Liver (tissue), 9 donors: ENCODE data around the gene CCDC54. TPM values are rescaled to one million over a fixed set of nuclear protein-coding genes. Genes with fewer than 3 reads are reported as not detected.
A peak's percentile ranks its signal among the peaks of the same experiment; 100 is the strongest.

Experiments used
- DNase-seq: peaks from one replicate; pipeline ENCODE4 v3.0.0-alpha.2; 2017; ENCODE audit warnings: low spot score
- H3K27ac ChIP-seq, 2 donors: one replicate each; pipeline ENCODE4 v1.7.0; 2013; ENCODE audit warnings: inconsistent platforms in 2 of 2, low read length in 2 of 2, control low read depth in 1 of 2, low read depth in 1 of 2, mild to moderate bottlenecking in 1 of 2
- H3K27me3 ChIP-seq, 4 donors: one replicate each; pipeline versions ENCODE4 v1.6.1 to v1.7.0; 2013; ENCODE audit warnings: low read length in 3 of 4, inconsistent platforms in 1 of 4, mild to moderate bottlenecking in 1 of 4, moderate library complexity in 1 of 4; ENCODE audit not compliant: control insufficient read depth in 4 of 4, insufficient read depth in 4 of 4
- H3K36me3 ChIP-seq, 4 donors: one replicate each; pipeline versions ENCODE4 v1.6.1 to v1.7.0; 2013; ENCODE audit warnings: low read length in 3 of 4, mild to moderate bottlenecking in 3 of 4, low read depth in 1 of 4, moderate library complexity in 1 of 4; ENCODE audit not compliant: control insufficient read depth in 4 of 4, insufficient read depth in 3 of 4
- H3K4me1 ChIP-seq, 4 donors: one replicate each; pipeline versions ENCODE4 v1.6.1 to v1.7.0; 2013; ENCODE audit warnings: low read length in 3 of 4, mild to moderate bottlenecking in 3 of 4, moderate library complexity in 1 of 4; ENCODE audit not compliant: control insufficient read depth in 4 of 4, insufficient read depth in 4 of 4
- H3K4me3 ChIP-seq, 3 donors: one replicate each; pipeline versions ENCODE4 v1.6.1 to v1.7.0; 2013; ENCODE audit warnings: low read length in 3 of 3, control low read depth in 1 of 3, low read depth in 1 of 3, mild to moderate bottlenecking in 1 of 3
- H3K9ac ChIP-seq, 2 donors: one replicate each; pipeline ENCODE4 v1.7.0; 2013; ENCODE audit warnings: low read length in 2 of 2, mild to moderate bottlenecking in 2 of 2, moderate library complexity in 2 of 2, control low read depth in 1 of 2, low read depth in 1 of 2
- H3K9me3 ChIP-seq, 4 donors: one replicate each; pipeline versions ENCODE4 v1.6.1 to v1.7.0; 2013; ENCODE audit warnings: low read length in 3 of 4; ENCODE audit not compliant: control insufficient read depth in 4 of 4
- ATF3 ChIP-seq: IDR thresholded peaks from 2 replicates; pipeline ENCODE4 v1.6.1; 2016; ENCODE audit warnings: antibody characterized with exemption
- CTCF ChIP-seq: fragments of 150-350 bp; IDR thresholded peaks from 2 replicates; pipeline ENCODE4 v1.5.1; 2017; ENCODE audit warnings: improper control_type of control experiment, low read depth, low read length; ENCODE audit not compliant: missing input control
- EGR1 ChIP-seq, 2 donors: IDR thresholded peaks; 2 replicates each; pipeline ENCODE4 v1.6.1; 2016 to 2018; ENCODE audit warnings: antibody characterized with exemption in 2 of 2, low read depth in 2 of 2
- FOXA1 ChIP-seq: IDR thresholded peaks from 2 replicates; pipeline ENCODE4 v1.6.1; 2016; ENCODE audit warnings: antibody characterized with exemption
- GABPA ChIP-seq, 2 donors: IDR thresholded peaks in 1 of 2; conservative IDR thresholded peaks in 1 of 2; 2 replicates each; pipeline ENCODE4 v1.6.1; 2016; ENCODE audit warnings: antibody characterized with exemption in 2 of 2, mild to moderate bottlenecking in 1 of 2, moderate library complexity in 1 of 2
- HNF4A ChIP-seq, 2 donors: conservative IDR thresholded peaks; 2 replicates each; pipeline ENCODE4 v1.6.1; 2016; ENCODE audit warnings: antibody characterized with exemption in 2 of 2, mild to moderate bottlenecking in 2 of 2
- JUND ChIP-seq, 2 donors: IDR thresholded peaks; 2 replicates each; pipeline ENCODE4 v1.6.1; 2016; ENCODE audit warnings: antibody characterized with exemption in 2 of 2
- MAX ChIP-seq: IDR thresholded peaks from 2 replicates; pipeline ENCODE4 v1.6.1; 2016; ENCODE audit warnings: antibody characterized with exemption
- NR2F2 ChIP-seq: IDR thresholded peaks from 2 replicates; pipeline ENCODE4 v1.6.1; 2016; ENCODE audit warnings: antibody characterized with exemption
- RAD21 ChIP-seq, 2 donors: IDR thresholded peaks; 2 replicates each; pipeline ENCODE4 v1.6.1; 2016; ENCODE audit warnings: antibody characterized with exemption in 2 of 2, mild to moderate bottlenecking in 2 of 2
- RXRA ChIP-seq, 2 donors: IDR thresholded peaks; 2 replicates each; pipeline ENCODE4 v1.6.1; 2017 to 2018; ENCODE audit warnings: antibody characterized with exemption in 2 of 2, mild to moderate bottlenecking in 1 of 2
- SP1 ChIP-seq: IDR thresholded peaks from 2 replicates; pipeline ENCODE4 v1.6.1; 2018; ENCODE audit warnings: antibody characterized with exemption, mild to moderate bottlenecking
- TAF1 ChIP-seq: conservative IDR thresholded peaks from 2 replicates; pipeline ENCODE4 v1.6.1; 2016; ENCODE audit warnings: antibody characterized with exemption, mild to moderate bottlenecking
- YY1 ChIP-seq: IDR thresholded peaks from 2 replicates; pipeline ENCODE4 v1.6.1; 2016; ENCODE audit warnings: antibody characterized with exemption, mild to moderate bottlenecking
- ZBTB33 ChIP-seq: IDR thresholded peaks from 2 replicates; pipeline ENCODE4 v1.6.1; 2016; ENCODE audit warnings: antibody characterized with exemption
- WGBS: extraction: QIAGEN DNeasy Blood & Tissue Kit; methylation state at CpG from one replicate; pipeline ENCODE4 v1.1.7; 2013; 5-methylcytosine and 5-hydroxymethylcytosine counted together
- polyA plus RNA-seq, 2 donors: library from polyadenylated mRNA; stranded (reverse) in 1 of 2; unstranded in 1 of 2; fragments of 200-250 nt in 1 of 2; fragments of >200 nt in 1 of 2; fragmentation: Nextera tagmentation in 1 of 2; extraction: Ambion mirVana in 1 of 2; gene quantifications; one replicate each; pipeline versions ENCODE4 v1.2.1 to v1.2.3, GENCODE V29; 2013 to 2015
- total RNA-seq, 2 donors: library from RNA; depleted of rRNA; stranded (reverse); fragments of >200 nt; gene quantifications; one replicate each; pipeline ENCODE4 v1.2.3, GENCODE V29; 2014
- donor health status: healthy.
- donor health status: healthy.
- donor health status: healthy.
- donor health status: healthy.
- donor health status: healthy.

CCDC54 gene
- total and polyA plus RNA-seq, 4 donors: 0.21 TPM; not detected in 3

- Histone ChIP-seq H3K4me3 (no peak overlapping the region), H3K27ac (no peak overlapping the region), H3K36me3 (no peaks in the 10 kb centered on the region), H3K27me3 (no peaks in the 10 kb centered on the region), H3K9me3 (no peaks in the 10 kb centered on the region), H3K9ac (no peak overlapping the region), H3K4me1 (no peaks in the 10 kb centered on the region)
- no peak for TF ChIP-seq ZBTB33
- DNase-seq: no peak
- 71% methylated on average over 2 of the region's 2 CpGs for WGBS
Observed at GRCh38 chr3:107346564-107346963, 30.7 kb upstream of the CCDC54 start.

- Histone ChIP-seq H3K4me1 (no peaks in the 10 kb centered on the region), H3K27ac (no peak overlapping the region), H3K9me3 (no peaks in the 10 kb centered on the region), H3K4me3 (no peak overlapping the region), H3K36me3 (no peaks in the 10 kb centered on the region), H3K9ac (no peak overlapping the region), H3K27me3 (no peaks in the 10 kb centered on the region)
- TF ChIP-seq YY1: no peak
- TF ChIP-seq EGR1 (IDR thresholded peaks at IDR 0.05; ENCODE audit: low read depth in 2 of 2): no peak
- TF ChIP-seq MAX: no peak
- TF ChIP-seq NR2F2: no peak
- no peak for TF ChIP-seq RXRA (IDR thresholded peaks at IDR 0.05)
- no peak for TF ChIP-seq JUND (IDR thresholded peaks at IDR 0.05)
- TF ChIP-seq HNF4A (conservative IDR thresholded peaks at IDR 0.05): peak in 1 of 2 donors; percentile 52
- TF ChIP-seq ZBTB33: no peak
- DNase-seq: no peak
- WGBS: 43% methylated on average over 2 of the region's 2 CpGs
Observed at GRCh38 chr3:107347751-107348150, 29.5 kb upstream of the CCDC54 start.

GRCh38 chr3:107356706-107357105, 20.5 kb upstream of the CCDC54 start:
- Histone ChIP-seq H3K9ac (no peak overlapping the region), H3K4me3 (no peak overlapping the region), H3K36me3 (no peaks in the 10 kb centered on the region), H3K4me1 (no peaks in the 10 kb centered on the region), H3K9me3 (no peaks in the 10 kb centered on the region), H3K27ac (no peak overlapping the region), H3K27me3 (no peaks in the 10 kb centered on the region)
- WGBS: 88% methylated on average over 2 of the region's 2 CpGs
- no peak for DNase-seq
- TF ChIP-seq RAD21 (IDR thresholded peaks at IDR 0.05) (no peak), TAF1 (no peak)

- H3K4me3 ChIP-seq: no peak overlapping the region
- H3K9ac ChIP-seq: no peak overlapping the region
- no peaks in the 10 kb centered on the region for H3K36me3 ChIP-seq
- H3K9me3 ChIP-seq: no peaks in the 10 kb centered on the region
- no peak for DNase-seq
- no peaks in the 10 kb centered on the region for H3K4me1 ChIP-seq
- no peak overlapping the region for H3K27ac ChIP-seq
- WGBS: 71% methylated on average over 3 of the region's 3 CpGs
- no peaks in the 10 kb centered on the region for H3K27me3 ChIP-seq
- TF ChIP-seq ZBTB33 (no peak), HNF4A (conservative IDR thresholded peaks at IDR 0.05) (no peak), SP1 (no peak), EGR1 (IDR thresholded peaks at IDR 0.05; ENCODE audit: low read depth in 2 of 2) (no peak), MAX (no peak), CTCF (no peak), FOXA1 (no peak), GABPA (IDR thresholded peaks at IDR 0.05 in 1 of 2, conservative IDR thresholded peaks at IDR 0.05 in 1 of 2) (no peak), ATF3 (no peak), JUND (IDR thresholded peaks at IDR 0.05) (no peak), NR2F2 (no peak)
Observed at GRCh38 chr3:107361633-107362032, 15.6 kb upstream of the CCDC54 start.
